CD4-positive, alpha-beta T cell treated with Interleukin-2 at 100 ng/mL for 4 hours (primary cell): ENCODE data around the gene THOC7.

Source experiments
- DNase-seq: peaks from one replicate; pipeline ENCODE4 v3.0.0-alpha.2; 2020; ENCODE audit warnings: low spot score

The THOC7 gene

DNA sequence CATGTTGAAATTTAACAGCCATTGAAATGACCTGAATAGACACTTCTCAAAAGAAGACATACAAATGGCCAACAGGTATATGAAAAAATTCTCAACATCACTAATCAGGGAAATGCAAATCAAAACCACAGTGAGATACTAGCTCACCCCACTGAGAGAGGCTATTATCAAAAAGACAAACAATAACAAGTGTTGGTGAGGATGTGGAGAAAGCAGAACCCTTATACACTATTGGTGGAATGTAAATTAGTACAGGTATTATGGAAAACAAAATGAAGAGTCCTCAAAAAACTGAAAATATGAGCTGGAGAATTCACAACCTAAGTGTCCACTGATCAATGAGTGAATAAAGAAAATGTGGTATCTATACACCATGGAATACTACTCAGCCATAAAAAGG lies 21.5 kb downstream of the THOC7 start:
- DNase-seq = no peak

DNA sequence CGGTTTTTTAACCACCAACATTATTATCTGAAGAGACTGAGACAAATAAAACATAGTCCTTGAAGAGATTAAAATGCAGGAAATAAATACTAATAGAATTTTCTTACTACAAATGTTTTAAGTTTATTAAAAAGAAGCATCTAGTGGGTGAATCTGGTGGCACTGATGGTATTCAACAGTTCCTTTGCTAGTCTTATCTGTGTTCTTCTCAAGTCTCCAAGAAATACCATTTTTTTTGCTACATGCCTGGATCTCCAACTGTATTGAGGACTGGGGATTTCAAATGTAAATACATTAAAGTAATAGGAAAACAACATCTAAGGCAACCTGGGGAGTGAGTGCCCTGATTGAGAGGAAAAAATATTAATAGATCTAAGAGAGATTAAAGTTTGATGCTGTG lies 21.9 kb downstream of the THOC7 start:
- no peak for DNase-seq

DNA sequence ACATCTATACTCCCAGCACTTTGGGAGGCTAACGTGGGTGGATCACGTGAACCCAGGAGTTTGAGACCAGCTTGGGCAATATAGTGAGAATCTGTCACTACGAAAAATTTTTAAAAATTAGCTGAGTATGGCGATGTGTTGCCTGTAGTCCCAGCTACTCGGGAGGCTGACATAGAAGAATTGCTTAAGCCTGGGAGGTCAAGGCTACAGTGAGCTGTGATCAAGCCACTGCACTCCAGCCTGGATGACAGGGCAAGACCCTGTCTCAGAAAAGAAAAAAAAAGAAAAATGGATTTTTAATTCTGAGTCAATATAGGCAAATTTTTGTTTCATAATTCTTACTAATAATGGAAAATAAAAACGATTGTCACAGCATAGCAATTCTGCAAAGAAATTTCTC lies 31.2 kb downstream of the THOC7 start:
- DNase-seq = no peak

DNA sequence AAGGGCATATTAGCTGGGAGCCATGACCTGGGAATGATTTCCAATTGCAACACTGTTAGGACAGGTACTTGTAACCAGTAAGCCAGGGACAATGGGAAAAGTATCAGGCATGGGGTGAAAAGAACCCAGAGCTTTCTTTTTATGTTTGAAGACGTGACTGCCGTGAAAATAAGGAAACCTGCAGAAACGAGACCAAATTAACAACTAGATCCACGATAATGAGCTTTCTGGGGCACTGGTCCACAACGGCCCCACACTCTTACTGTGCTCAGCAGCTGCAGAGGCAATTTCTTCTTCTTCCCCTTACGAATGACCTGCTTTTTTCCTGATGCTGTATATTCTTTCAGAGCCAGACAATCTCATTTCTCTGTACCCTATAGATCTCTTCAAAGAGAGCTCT lies 33.1 kb downstream of the THOC7 start:
- no peak for DNase-seq

DNA sequence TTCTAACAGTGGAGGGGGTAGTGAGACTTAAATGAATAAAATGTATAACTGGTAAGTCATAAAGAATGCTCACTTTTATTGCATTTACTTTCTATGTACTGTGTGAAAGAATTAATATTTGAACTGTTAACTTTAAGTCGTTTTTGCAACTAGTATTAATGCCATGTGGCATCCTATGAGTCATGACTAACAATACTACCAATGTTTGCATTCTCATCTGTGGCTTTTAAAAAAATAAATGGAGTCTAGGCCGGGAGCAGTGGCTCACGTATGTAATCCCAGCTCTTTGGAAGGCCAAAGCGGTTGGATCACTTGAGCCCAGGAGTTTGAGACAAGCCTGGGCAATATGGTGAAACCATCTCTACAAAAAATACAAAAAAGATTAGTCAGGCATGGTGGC lies 39.3 kb downstream of the THOC7 start:
- DNase-seq = no peak

DNA sequence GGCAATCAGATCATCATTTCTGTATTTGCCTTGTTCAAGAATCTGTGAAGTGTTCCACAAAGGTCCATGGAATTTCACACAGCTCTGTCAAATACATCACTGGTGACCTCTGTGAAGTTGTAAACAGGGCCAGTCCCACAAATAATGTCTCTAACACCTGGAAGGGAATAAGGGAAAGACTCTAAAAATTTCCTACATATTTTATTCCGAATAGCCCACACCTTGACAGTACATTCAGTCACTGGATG lies 44.5 kb downstream of the THOC7 start, which contains the start of gene C3orf49:
Gene C3orf49 (plus strand): TSS at position 149 of the 248 bp plus-strand sequence. CDS start 173 bp downstream, outside the sequence.
- no peak for DNase-seq

DNA sequence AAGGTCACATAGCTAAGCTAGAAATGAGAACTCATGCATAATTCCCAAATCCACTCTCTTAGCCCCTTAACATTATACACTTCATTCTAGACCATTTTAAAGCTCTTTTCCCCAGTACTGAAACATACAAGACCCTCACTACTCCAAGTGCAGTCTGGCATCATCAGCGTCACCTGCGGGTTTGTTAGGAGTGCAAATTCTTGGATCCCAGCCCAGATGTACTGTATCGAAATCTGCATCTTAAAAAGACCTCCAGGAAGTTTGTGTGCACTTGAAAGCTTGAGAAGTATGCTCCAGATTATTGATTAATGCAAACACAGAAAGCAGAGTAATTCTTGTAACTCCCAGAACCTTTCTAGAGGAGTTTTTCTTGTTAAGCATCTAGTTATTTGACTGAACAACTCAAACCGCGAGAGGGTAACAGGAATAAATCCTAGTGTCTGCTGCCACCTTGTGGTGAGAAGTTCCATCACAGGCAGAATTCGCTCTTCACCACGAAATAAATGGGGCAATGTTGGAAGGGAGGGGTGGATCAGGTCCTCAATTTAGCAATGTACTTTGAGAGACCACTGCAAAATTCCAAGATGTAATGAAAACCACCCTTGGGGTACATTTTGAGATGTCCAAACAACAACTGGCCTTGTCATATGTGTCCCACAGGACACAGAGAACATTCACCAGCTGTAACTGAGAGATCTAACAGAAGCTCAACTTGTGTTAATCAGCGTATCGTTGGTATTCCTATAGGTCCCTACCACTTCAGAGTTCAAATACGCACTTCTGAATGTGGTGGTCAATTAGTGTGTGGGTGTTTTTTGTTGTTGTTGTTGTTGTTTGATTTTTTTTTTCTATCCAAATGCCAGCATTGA lies 45.1 kb downstream of the THOC7 start:
- DNase-seq = peak; percentile 71

DNA sequence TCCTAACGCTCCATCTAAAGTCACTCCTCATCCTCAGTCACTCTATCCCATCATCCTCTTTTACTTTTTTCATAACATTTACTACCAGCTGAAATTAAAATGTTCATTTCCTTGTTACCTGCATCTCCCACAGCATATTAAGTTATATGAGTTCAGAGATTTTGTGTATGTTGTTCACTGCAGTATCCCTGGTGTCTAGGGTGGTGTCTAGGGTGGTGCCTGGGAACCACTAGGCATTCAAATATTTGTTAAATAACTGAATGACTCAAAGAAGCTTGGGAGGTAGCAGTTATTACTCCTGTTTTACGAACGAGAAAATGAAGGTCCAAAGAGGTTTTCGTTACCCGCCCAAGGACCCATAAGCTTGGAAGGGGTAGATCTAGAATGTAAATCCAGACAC lies 46.4 kb downstream of the THOC7 start:
- DNase-seq = no peak

DNA sequence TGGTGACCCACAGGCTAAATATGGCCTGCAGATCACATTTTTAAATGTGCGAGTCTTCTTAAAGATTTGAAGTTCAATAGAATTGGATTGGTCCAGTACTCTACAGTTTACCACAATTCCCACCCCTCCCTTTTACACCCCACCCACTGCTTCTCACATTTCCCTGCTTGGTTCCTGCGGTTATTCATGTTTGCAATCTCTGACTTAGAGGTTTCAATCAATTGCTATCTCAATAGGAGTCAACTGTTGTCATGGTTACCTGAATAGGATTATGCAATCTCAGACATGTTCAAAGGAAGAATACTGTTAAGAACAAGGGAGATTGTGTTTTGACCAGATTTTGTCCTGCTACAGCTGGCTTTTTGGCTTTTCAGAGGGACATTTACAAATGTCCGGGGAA lies 49.4 kb downstream of the THOC7 start:
- no peak for DNase-seq

DNA sequence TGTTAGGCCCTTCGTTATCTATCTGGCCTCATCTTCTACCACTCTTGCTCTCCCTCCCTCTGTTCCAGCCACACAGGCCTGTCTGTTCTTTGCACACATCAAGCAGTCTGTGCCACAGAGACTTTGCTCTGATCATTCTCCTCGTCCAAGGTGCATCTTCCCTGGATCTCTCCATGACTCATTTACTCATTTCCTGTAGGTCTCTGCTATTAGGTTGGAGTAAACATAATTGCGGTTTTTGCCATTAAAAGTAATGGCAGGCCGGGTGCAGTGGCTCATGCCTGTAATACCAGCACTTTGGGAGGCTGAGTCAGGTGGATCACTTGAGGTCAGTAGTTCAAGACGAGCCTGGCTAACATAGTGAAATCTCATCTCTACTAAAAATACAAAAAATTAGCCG lies 54.0 kb downstream of the THOC7 start:
- no peak for DNase-seq

DNA sequence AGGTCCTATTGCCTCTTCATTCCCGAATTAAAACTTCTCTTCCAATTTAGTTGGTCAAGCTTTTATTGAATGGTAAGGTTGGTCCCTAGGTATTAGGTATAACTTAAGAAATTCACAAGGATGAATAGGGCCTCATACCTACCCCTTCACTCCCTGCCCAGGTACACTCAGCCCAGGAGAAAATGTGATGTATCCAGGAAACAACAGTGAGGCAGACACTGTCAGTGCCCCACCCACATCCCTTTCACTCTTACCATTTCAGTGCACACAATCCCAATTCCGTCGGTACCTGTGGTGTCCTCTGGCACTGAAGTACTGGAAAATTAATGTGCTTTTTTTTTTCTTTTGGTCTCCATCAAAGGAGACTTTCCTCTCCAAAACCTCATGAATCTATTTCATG lies 55.0 kb downstream of the THOC7 start:
- DNase-seq = no peak

DNA sequence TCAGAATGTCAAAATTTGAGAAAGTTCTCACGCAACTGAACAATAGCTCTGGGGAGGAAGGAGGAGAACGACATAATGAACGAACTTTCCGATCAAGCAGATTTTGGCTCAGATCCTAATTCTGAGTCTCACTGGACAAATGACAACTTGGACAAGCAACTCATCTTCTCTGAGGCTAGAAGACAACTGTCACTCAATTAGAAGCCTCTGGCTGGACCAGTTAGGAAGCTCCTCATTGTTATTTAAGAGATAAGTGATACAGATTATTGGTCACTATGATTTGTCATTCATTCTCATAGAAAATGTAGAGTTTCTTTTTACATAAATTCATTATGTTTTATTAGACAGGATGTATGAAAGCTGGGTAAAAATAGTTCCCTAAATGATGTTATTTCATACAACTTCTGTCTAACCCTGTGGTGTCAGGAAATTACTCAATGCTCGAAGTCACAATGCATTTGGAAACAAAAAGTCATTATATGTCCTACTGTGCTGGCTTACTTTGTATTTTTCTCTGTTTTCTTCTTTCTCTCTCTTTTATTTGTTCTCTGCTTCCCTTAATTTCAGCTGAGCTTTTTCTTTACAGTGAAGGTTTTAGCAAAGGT lies 55.5 kb downstream of the THOC7 start:
- no peak for DNase-seq

DNA sequence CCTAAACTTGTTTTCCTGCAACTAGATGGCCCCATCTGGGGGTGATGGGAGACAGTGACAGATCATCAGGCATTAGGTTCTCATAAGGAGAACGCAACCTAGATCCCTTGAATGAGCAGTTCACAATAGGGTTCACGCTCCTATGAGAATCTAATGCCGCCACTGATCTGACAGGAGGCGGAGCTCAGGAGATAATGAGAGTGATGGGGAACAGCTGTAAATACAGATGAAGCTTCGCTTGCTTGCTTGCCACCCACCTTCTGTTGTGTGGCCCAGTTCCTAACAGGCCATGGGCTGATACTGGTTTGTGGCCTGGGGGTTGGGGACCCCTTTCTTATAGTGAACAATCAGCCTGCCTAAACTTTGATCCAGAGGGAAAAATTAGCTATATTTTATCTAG lies 59.7 kb downstream of the THOC7 start:
- DNase-seq = no peak

DNA sequence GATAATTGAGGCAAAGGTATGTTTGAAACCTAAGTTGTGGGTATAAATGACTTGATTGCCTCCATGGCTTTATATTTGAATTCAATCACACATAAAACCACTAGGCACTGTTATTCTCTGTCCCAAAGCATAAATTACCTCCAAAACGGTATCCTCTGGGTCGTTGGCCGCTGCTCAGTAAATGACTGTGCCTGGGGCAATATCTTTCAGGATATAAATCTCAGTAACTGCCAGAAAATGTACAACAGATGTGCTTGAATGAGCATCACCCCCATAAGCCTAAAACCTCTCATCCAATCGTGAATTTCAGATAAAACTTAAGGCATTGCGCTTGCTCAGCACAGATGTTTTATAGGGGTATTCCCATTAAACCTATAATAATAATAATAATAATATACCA lies 63.5 kb downstream of the THOC7 start:
- no peak for DNase-seq

DNA sequence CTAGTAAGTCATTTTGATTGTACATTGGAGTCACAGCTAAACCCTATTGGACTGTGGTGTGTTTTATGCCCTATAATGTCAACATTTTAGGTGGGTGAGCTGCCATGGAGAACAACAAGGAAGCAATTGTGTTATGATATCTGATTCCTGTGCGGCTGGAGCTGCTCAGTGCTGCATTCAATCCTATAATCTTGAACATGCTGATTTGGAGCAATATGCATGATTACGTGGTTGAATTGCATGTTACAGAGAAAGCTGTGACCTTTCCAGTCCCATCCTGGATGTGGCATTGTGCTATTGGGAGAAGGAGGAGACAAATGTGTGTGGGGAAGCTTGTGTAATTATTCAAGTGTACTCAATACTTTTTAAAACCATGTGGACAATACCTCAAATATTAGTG lies 64.7 kb downstream of the THOC7 start:
- no peak for DNase-seq

DNA sequence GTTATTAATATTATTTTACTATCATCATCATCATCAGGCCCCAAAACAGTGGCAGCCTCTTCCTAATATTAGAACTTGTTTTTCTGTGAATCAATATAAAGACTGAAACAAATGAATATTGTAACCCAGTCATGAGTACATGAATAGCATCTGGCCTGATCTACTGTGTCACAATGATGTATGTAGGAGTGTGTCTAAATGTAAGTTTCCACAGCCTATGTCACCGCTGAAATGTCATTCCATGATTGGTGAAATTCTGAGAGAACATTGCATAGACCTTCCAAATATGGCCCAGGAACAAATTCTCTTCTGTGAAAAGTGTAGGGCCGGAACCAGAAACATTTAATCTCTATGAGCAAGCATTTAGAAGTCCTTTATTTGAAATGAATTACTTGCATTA lies 65.1 kb downstream of the THOC7 start:
- DNase-seq = no peak

DNA sequence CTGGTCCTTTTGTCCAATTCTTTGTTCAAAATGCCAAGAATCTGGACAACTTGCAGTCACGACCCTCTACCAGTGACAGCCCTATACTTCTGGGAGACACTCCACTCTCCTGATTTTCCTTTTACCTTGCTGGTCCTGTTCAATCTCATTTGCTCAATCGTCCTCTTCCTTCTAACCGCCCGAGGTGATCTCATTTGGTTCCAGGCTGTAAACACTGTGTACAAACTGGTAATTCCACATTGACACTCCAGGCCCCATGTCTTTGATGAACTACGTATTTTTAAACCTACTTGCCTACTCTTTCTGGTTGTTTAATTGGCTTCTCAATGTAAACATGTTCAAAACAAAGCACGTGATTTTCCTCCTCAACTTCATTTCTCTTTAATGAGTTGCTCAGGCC lies 68.2 kb downstream of the THOC7 start:
- DNase-seq = no peak

DNA sequence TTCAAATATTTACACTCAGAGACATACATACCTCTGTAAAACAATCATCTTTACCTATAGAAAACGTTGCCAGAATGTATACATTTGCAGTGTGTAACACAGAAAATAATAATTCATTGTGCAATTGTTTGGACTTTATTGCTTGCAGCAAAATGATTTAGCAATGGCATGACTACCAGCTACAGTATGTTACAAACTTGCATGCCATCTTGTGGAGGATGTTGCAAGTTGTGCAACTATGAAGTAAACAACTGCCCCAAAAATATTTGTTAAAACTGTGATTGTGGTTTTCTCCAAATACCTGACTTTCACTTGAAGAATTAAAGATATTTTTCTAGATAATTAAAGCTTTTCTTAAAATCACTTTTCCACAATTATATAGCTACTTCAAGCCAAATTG lies 71.6 kb downstream of the THOC7 start:
- no peak for DNase-seq
